HG02678 (cell line): ENCODE results near the gene ARHGAP10.

ENCODE experiments used
- ATAC-seq: cut with Tn5 transposase; IDR thresholded peaks from one replicate; pipeline ENCODE4 v1.9.1; 2021; ENCODE audit warnings: mild to moderate bottlenecking, moderate library complexity; ENCODE audit not compliant: unreplicated experiment

Gene ARHGAP10

DNA sequence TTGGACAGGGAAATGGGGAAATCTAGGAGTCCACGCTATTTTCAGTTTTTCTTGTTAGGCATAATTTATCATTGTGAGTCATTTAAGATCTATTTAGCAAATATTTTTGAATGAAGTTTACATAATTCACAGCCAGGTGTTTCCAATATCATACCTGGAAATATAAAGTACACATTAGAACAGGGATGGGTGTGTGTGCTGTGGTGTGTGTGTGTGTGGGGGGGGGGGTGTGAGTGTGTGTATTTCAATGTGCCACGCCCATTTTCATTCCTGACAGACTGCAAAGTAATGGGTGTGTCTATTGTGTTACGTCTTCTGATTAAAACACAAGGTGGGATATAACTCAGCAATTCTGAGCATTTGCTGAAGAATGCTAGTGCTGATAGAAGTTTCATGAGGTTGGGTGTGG lies 33.2 kb downstream of the ARHGAP10 start:
- ATAC-seq: no peak

- ATAC-seq: no peak
These were observed 36.2 kb downstream of the ARHGAP10 start for GRCh38 chr4:147768113-147768512.

DNA sequence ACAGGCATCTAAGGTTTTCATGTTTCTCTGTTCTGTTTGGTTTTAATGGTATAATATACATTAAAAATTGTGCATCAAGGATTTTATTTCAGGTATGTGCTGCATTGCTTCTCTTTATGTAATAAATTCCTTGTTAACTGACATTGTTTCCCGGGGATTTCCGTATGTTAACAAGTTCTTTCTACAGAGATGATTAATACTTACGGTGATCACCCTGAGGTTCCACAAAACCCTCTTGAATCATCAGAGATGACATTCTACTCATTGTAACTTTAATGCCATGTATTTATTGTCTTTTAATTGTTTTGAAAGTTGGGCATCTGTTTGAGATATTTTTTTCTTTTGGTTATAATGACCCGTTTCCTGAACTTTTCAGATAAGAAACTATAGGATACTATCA lies 37.5 kb downstream of the ARHGAP10 start:
- ATAC-seq: no peak

DNA sequence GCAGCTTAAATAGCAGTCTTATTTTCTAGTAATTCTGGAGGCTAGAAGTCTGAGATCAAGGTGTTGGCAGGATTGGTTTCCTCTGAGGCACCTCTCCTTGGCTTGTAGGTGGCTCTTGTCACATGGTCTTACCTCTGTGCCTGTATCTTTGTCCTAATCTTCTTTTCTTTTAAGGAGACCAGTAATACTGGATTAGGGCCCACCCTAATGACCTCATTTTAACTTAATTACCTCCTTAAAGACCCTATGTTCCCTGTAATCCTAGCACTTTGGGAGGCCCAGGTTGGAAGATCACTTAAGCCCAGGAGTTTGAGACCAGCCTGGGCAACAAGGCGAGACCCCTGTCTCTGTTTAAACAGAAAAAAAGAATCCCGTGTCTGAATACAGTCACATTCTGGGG lies 38.9 kb downstream of the ARHGAP10 start:
- ATAC-seq: no peak

GRCh38 chr4:147772056-147772455 lies 40.2 kb downstream of the ARHGAP10 start:
- no peak for ATAC-seq

DNA sequence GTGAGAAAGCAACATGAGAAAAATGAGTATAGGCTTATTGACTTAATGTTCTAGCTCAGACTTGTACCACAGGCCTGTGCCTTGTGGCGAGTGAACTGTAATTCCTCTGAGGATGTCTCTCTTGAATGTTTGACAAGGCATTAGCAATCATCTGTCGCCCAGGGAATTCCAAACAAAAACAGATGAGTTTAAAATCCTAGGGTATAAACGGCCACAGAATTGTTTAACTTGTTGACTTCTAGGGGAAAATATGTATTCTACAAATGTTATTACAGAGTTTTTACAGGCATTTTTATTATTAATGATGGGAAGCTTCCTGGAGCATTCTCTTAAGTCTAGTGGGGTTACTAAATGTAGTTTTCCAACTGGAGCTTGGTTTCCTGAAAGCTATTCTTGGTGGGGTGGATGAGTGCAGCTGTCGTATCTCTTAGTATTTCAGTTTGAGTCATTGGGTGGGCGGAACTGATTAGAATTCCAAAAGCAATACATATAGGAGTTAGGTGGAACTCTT lies 40.6 kb downstream of the ARHGAP10 start:
- ATAC-seq: no peak

DNA sequence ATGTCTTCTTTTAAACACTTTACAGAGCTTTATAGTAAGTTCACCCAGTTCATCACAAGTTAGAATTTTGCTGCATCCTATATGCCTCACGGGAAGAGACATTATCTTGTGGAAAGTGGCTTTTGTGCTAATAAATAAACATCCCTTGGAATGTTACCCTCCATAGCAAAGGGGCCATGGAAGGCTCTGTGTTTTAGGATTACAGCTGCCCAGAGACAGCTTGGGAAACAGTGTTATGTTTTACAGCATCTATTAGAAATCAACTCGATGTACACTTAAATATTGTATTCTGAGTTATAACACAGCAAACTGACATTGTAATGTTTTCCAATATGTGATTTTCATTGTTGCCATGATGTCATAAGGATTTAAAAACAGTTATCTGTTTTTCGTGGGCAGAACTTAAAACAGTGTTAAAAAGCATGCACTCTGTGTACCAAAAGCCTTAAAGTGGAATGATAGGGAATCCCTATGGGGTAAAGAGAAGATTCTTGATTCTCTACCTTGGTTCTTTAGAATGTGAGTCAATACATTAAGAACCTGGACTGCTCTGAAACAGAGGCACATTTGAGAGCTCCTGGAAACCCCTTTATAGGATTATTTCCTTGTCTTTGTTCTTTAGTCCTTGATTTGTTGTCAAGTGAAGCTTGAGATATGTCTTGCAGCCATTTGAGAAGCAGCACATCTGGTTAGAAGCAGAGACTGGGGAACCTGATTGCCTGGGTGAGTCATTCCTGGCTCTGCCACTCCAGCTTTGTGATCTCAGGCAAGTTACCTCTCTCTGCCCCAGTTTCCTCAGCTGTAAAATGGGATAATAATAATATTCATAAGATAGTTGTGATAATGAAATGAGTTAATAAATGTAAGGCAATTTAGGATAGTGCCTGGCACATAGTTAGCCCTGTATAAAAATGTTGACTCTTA lies 41.6 kb downstream of the ARHGAP10 start:
- ATAC-seq: peak; percentile 42

- no peak for ATAC-seq
These were observed 44.8 kb downstream of the ARHGAP10 start for GRCh38 chr4:147776716-147777115.

GRCh38 chr4:147777456-147778091 lies 45.7 kb downstream of the ARHGAP10 start:
- no peak for ATAC-seq

DNA sequence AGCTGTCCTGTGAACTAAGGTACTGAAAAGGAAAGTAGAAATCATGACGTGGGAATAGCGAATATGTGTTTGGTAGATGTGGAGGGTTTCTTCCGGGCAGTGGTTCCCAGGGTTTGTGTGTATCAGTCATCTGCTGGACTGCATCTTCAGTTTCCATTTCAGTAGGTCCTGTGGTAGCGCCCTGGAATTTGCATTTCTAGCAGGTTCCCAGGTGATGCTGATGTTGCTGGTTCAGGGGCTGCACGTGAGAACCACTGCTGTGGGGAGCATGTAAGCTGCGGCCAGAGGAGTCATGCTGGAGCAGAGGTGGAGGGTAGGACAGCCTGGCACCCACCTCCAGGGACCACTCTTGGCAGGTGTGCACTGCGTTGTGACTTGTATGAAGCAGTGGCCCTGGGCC lies 47.1 kb downstream of the ARHGAP10 start:
- ATAC-seq: peak; percentile 60

DNA sequence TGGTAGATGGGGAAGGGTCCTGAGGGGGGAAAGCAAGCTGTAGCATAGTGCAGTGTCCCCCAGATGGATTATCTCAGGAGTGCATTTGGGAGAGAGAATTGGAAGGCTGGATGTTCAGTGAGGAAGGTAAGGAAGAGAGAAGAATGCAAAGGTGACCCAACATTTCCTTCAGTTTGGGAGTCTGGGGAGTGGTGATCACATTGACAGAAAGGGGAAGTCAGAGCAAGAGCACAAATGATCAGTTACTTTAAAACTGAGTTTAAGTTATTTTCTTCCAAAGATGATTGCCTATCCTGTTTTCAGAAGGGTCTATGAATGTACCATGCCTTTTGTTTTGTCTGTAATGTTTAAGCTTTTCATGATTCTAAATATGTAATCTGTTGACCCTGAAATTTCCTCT lies 47.6 kb downstream of the ARHGAP10 start:
- no peak for ATAC-seq

DNA sequence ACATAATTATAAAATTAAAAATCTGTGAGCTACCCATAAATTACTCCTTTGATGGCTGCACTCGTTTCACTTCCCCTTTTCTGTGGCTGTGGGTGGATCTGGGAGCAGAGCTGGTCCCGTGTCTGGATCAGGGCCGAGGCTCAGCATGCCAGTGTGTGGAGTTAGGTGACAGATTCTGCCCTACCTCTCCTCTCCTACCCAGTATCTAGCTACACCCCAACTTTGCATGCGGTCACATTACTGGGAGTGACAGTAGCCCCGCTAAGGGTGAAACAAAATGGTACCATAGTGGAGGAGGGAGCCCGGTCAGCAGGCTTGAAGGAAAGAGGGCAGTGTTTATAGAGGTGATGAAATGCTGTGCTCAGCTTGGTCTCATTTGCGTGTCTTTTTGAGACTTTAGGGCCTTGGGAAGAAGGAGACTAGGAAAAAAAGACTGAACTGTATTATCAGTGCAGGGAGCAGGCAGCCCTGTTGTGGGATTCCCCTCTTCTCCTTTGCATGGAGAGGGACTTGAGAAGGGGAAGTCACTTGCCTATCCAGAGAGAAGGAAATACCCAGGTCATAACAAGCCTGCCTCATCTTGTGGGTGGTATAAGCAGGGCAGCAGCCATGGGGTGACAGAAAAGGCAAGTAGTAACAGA lies 48.4 kb downstream of the ARHGAP10 start:
- ATAC-seq: peak; percentile 60

DNA sequence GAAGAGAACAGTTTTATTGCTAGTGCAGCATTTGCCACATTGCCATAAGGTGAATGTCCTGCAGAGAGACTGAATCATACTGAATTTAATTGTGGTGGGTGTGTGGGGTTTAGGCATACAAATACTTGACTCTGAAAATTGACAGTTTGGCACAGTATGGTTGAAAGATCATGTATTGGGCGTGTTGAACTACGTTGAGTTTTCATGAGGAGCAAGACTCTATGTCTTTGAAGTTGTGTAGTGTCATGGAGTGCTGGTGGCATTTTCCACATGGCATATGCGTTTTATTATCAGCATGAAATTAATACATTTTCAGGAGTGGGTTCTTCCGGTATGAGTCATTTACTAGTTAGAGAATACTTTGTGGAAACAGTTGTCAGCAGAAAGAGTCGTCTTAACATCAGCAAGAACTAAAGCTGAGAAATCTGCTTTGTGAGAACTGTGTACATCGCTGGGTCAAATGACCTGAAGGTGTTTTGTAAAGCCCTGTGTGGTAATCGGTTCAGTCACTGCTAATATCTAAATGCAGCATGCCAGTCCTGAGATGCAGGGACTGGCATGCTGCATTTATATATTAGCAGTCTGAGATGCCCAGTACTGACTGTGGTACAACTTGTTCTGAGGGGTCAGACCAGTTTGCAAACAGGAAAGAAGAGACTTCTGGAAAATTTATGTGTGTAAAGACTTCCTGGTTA lies 50.3 kb downstream of the ARHGAP10 start:
- no peak for ATAC-seq

DNA sequence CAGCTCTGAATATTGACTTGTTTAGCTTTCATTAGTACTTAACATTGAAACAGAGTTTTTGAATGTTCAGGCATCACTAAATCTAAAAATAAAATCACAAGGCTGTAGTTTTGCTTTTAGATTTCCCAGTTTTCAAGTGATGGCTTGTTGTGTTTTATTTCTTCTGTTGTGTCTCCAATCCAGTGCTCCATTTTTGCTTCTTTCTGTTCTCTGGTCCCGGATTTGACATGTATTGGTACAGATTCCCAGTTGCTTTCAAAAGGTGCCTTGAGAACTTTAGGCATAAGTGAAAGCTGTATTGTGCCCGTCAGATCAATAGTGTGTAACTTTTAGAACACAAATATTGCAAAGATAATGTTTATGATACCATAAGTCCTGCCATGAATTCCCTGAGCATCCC lies 53.2 kb downstream of the ARHGAP10 start:
- no peak for ATAC-seq

DNA sequence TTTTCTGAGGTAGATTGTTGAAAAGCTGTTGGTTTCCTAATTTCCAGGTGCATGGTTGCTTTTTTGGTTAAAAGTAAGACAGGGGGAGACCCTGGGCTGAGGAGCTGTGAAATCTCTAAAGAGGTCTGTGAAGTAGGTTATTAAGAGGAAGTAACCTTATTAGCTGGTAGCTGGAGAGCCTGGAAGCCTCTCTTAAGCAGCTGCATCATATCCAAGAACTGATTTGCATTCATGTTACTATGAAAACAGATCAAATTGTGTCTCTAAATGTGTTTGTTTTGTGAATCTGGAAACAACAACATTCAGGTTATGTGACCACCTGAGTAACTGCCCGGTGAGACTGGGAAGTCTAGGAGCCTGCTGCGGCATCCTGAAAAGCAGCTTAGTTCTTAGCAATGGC lies 54.1 kb downstream of the ARHGAP10 start:
- peak; percentile 90 for ATAC-seq

GRCh38 chr4:147786531-147786930 lies 54.6 kb downstream of the ARHGAP10 start:
- ATAC-seq: no peak

GRCh38 chr4:147787204-147787603 lies 55.3 kb downstream of the ARHGAP10 start:
- no peak for ATAC-seq

DNA sequence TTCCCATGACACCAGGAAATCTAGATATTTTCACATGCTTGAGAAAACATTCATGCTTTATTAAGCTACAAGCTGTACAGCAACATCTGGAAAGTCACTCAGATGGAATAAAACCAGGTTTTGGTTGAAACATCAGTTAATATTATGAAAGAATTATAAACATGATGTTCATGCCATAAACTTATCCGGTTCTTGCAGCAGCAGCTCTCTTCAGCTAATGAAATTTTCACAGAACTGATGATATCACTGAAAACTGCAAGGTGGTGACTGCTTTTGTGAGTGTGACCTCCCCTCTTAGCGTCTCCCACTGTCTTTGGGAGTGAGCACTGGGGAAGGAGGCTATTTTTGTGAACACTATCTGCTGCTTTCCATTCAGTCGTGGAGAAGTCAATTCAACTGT lies 56.9 kb downstream of the ARHGAP10 start:
- ATAC-seq: no peak

DNA sequence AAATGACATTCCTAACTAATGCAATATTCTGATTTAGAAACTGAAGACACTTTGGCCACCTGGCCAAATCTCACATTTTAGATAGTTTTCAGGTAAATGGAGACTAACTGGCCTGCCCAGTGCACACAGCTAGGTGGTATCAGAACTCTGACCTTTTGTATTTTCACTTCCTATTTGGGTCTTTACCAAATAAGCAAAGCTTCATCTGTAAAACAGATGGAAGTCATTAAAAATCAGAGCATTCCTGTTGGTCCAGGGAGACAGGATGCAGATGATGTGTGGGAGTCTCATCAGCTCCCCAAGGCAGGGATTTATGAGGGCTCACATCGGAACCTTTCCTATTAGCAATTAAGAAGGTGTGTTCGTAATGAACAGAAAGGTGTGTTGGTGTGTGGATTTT lies 57.7 kb downstream of the ARHGAP10 start:
- no peak for ATAC-seq

DNA sequence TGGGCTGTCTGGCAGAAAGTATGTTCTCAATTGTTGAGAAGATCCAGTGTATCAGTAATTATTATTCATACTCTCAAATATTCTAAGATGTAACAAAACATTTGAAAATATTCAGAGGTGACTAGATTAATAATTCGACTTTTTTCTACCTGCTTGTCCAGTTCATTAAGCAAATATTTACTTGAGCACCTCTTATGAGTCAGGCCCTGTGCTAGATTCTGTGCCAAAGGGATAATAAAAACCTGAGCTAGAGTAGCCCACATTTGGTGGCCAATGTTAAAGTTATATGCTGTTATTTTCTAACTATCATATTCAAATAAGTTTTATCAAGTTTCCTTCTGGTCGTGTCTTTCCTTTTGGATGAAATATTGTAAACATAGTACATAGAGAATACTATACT lies 58.5 kb downstream of the ARHGAP10 start:
- ATAC-seq: no peak

- ATAC-seq: no peak
These were observed 59.5 kb downstream of the ARHGAP10 start for GRCh38 chr4:147791341-147791740.
